ENCODE measurements around the gene SORCS3.

SORCS3 gene

GRCh38 chr10:104641187-104641936, at the start of gene SORCS3:
SORCS3 (plus strand) TSS chr10:104641290.
- DNase-seq: no peak

GRCh38 chr10:104591441-104591840, 49.6 kb upstream of the SORCS3 start:
- no peak for DNase-seq

GRCh38 chr10:104601166-104601565, 39.9 kb upstream of the SORCS3 start:
- no peak for DNase-seq

- DNase-seq: no peak
Observed at GRCh38 chr10:104608091-104608828, 32.8 kb upstream of the SORCS3 start.

GRCh38 chr10:104612571-104613205, 28.4 kb upstream of the SORCS3 start:
- DNase-seq: no peak

GRCh38 chr10:104613406-104613805, 27.7 kb upstream of the SORCS3 start:
- DNase-seq: no peak

GRCh38 chr10:104614245-104614831, 26.8 kb upstream of the SORCS3 start:
- DNase-seq: peak; percentile 14

DNA sequence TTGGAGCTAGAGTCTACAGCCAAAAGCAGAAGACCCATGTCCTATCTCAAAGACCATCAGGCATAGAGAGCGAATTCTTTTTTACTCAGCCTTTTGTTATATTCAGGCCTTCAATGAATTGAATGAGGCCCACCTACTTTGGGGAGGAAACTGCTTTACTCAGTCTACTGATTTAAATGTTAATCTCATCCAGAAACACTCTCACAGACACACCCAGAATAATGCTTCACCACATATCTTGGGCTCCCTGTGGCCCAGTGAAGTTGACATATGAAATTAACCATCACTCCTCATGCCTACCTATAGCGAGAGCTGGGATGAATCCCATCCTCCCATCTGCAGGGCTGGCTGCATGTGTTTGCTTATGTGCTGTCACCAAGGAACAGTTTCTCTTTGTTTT, 26.0 kb upstream of the SORCS3 start:
- DNase-seq: no peak

- DNase-seq: no peak
Observed at GRCh38 chr10:104617831-104618230, 23.3 kb upstream of the SORCS3 start.

- DNase-seq: no peak
Observed at GRCh38 chr10:104622175-104622574, 18.9 kb upstream of the SORCS3 start.

GRCh38 chr10:104622598-104623209, 18.4 kb upstream of the SORCS3 start:
- DNase-seq: peak; percentile 5

- no peak for DNase-seq
Observed at GRCh38 chr10:104630731-104631130, 10.4 kb upstream of the SORCS3 start.

DNA sequence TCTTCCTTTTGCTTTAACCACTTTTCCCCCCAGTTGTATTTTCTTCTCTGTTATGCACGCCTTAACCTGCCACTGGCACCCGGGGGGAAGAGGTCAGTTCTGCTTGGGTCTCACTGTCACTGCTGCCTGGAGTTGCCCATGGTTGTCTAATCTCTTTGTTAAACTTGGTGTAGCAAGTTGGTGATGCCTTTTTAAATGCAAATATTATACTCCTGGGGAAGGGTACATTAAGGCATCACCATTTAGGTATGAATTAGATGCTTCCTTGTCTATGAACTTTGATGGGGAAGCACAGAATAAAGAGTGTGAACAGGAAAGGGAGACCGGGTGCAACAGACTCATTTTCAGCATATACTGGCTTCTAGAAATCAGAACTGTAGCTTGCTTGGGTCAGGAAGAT, 9.1 kb upstream of the SORCS3 start:
- DNase-seq: no peak

GRCh38 chr10:104638861-104639589, 2.1 kb upstream of the SORCS3 start:
- DNase-seq: no peak

DNA sequence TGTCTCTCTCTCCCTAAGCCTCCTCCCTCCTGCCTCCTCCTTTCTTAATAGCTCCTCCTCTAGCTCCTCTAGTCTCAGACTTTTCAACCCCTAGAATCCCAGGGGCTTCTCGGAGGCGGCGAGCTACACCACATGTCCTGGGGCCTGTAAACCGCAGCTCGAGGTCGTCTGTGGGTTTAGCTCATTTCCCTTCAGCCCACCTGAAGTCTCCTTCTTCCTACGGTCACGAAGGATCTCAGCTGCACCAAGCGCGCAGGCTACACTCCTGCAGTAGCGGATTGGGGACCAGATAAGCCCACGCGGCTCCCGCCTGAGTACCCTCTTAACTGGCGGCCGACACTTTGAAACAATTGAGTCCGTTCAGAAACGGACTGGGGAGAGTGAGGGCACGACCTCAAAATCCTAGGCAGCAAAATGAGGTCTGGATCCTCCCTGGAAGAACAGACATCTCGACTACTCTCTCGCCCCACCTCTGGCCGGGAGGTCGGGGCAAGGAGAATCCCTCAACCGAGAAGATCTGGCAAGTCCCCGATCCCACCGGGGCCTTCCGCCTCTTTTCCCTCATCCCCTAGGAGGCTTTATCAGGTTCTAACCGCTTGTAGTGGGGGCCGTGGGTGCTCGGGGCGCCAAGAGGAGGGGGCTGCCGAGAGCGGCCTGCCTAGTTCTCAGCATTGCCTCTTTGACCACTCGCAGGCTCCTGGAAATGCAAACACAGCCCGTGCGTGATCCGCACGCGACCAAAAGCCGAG, 1.3 kb upstream of the SORCS3 start:
- no peak for DNase-seq

DNA sequence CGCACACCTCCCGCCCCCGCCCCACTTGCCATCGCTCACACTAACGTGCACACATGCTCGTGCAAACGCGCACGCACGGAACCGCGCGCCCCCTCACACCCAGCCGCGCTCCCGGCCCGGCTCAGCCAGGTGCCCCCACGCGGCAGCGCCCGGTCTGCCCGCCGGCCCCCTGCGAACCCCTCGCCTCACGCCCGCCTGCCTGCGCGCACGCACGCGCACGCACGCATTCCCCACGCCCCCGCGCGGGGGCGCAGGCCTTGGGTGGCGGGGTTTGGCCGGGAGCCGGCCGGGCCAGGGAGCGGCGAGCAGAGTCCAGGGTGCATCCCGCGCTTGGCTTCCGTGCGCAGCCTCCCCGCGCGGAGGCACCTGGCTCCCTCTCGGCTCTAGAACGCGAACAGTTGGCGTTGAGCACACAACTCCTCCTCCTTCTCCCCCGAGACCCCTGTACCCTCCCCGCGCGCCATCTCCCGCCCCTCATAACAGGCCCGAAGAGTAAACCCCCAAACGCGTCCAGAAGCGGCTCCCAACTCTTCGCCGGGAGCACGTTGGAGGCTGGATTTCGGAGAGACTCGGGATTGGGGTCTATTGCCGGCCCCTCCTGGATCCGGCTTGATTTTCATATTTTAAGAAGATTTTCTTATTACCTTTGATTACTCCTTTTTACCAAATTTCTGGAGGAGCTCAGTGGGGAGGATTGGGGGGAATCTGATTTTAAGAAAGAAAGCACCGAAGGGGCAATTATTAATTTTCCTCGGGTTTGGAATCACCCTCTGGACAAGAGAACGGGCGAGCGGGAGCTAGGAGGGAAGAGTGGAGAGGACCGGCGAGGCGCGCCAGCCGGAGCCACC, 527 bp upstream of the SORCS3 start:
- no peak for DNase-seq

DNA sequence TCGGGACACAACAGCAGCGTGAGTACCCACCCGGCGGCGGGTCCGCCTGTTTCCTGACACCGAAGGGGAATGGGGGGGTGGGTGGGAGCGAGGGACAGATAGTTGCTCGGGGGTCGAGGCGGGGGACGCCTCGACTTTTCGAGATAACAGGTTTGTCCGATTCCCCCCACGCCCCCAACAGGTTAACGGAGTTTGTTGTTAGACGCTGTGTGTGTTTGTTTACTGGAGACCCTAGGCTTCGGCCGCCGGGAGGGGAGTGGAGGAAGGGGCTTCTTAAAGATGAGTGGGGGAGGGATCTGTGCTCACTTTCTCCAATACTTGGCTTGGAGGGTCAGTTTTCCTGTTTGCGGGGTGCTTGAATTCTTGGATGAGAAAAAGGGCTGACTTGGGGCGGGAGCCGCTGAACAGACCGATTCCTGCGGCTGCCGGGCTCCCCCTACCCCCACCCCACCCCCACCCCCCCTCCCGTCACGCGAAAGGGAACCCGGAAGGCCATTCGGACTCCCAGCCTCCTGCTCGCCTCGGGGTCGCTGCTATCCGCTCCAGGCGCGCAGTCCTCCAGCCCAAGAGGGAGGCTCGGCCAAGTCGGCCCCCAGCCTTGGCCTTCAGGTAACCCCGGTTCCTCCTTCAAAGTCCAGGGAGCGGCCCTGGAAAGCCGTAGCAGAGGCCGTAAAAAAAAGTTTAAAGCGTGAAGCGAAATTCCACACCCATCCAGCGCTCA, 1.0 kb downstream of the SORCS3 start:
- no peak for DNase-seq

DNA sequence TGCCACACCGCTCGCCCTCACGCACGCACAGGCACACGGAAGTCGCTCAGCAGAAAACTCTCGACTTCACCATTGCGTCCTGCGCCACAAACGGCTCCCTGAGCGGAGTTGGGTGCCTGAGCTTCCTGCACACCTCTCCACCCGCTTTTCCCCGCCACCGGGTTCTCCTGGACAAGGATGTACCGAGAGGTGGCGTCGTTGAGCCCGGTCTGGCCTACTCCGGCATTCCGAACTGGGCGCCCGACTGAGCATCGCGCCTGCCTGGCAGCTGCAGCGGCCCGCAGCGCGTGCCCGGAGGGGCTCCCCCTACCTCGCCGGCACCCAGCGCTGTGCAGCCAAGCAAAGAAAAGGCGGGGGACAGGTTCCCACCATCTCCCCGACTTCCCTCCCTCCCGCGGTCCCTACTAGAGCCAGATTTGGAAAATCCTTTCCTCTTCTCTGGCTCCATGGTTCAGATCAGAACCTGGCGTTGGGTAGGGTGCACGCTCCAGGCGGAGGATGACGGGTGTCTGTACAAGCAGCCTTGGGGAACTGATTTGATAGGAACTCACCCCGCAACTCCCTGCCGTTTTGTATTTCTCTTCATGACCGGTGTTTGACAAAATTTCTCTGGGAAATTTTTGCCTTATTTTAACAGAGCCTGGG, 1.7 kb downstream of the SORCS3 start:
- no peak for DNase-seq

GRCh38 chr10:104643303-104643663, 2.2 kb downstream of the SORCS3 start:
- DNase-seq: no peak

All from CD4-positive, alpha-beta T cell treated with Interleukin-6 for 4 hours (primary cell).